NB4 (cell line): ENCODE results near the gene GRAMD4.

ENCODE experiments used
- MAX ChIP-seq: IDR thresholded peaks from 2 replicates; pipeline ENCODE4 v1.6.1; 2011; ENCODE audit warnings: low read depth, low read length
- MYC ChIP-seq: IDR thresholded peaks from 2 replicates; pipeline ENCODE4 v1.6.1; 2011; ENCODE audit warnings: low read depth, low read length
- POLR2A ChIP-seq: IDR thresholded peaks from 2 replicates; pipeline ENCODE4 v1.6.1; 2011; ENCODE audit warnings: mild to moderate bottlenecking; ENCODE audit not compliant: insufficient read length; ENCODE audit errors: extremely low read depth
- TF ChIP-seq, protein P1 (sequence below): IDR thresholded peaks from one replicate; pipeline ENCODE4 v1.5.1; 2012; ENCODE audit warnings: low read depth, low read length

DNA sequence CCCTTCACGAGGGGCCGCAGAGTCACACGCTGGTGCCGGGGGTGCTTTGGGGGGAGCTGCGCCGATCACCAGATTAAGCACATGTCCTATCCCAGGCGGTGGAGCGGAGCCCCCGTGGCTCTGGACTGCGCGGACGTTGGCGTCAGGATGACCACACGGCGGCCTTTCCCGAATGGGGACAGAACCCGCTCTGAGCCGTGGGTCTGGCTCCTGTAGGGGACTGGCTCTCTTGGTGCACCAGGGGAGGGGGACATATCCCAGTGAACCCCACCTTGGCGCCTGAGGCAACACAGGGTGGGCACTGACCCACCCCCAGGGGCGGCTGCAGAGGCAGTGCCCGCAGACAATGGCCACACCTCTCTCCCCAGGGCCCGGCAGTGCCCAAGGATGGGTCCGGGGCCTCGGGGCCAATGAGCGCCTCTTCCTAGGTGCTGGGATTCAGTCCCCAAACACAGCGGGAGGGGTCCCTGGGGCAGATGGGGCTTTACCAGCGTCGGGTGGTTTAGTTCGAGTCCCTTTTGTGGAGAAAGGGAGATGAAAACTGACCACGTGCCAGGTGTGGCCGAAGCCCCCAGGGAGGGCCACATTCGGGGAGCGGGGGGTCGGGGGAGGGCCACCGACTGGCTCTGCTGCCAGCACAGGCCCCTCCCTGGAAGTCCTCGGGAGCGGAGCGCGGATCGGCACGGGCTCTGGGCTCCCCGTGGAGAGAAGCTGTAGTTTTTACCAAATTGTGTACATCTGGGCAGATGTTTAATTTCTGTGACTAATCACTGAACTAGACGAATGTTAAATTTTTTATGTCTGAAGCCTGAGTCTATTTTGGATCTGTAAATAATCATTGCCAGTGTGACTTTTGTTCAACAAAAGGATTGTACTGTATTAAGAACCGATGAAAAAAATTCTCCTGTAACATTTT lies 58.9 kb downstream of the GRAMD4 start:
- TF ChIP-seq, protein P1, sequence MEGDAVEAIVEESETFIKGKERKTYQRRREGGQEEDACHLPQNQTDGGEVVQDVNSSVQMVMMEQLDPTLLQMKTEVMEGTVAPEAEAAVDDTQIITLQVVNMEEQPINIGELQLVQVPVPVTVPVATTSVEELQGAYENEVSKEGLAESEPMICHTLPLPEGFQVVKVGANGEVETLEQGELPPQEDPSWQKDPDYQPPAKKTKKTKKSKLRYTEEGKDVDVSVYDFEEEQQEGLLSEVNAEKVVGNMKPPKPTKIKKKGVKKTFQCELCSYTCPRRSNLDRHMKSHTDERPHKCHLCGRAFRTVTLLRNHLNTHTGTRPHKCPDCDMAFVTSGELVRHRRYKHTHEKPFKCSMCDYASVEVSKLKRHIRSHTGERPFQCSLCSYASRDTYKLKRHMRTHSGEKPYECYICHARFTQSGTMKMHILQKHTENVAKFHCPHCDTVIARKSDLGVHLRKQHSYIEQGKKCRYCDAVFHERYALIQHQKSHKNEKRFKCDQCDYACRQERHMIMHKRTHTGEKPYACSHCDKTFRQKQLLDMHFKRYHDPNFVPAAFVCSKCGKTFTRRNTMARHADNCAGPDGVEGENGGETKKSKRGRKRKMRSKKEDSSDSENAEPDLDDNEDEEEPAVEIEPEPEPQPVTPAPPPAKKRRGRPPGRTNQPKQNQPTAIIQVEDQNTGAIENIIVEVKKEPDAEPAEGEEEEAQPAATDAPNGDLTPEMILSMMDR = no peak
- TF ChIP-seq POLR2A (no peak), MAX (no peak), MYC (no peak)
